HEK293 (cell line): ENCODE measurements around the gene BRD2.
A peak's percentile ranks its signal among the peaks of the same experiment; 100 is the strongest.

Experiments used
- CTCF ChIA-PET: fragments of 350-600 bp; formaldehyde crosslinking; extraction: SDS; loops from one replicate; lab custom pipeline; 2021; ENCODE audit warnings: antibody characterized with exemption; lab: Yijun Ruan, JAX
- POLR2A ChIA-PET: fragments of 300-600 bp; formaldehyde crosslinking; extraction: SDS; loops from one replicate; lab custom pipeline; 2020; ENCODE audit warnings: antibody characterized with exemption, inconsistent platforms; lab: Yijun Ruan, JAX
- H3K27ac ChIP-seq: fragments of 200-500 bp; sonication (Bioruptor generic); 2 replicates; pipeline ENCODE4 v1.5.1; 2014; ENCODE audit warnings: low read depth, low read length, control low read depth, inconsistent platforms; ENCODE audit errors: extremely low read depth
- H3K36me3 ChIP-seq, 2 experiments: fragments of 200-500 bp in 1 of 2; sonication (Bioruptor generic) in 1 of 2; 1 replicate in 1 of 2; 2 replicates in 1 of 2; pipeline ENCODE4 v1.5.1; 2014 to 2017; ENCODE audit warnings: inconsistent platforms in 2 of 2, low read length in 2 of 2; ENCODE audit not compliant: control insufficient read depth in 2 of 2, insufficient read depth in 1 of 2
- H3K4me1 ChIP-seq: fragments of 200-500 bp; sonication (Bioruptor generic); 2 replicates; pipeline ENCODE4 v1.5.1; 2014; ENCODE audit warnings: mild to moderate bottlenecking, low read length, inconsistent platforms; ENCODE audit not compliant: control insufficient read depth, insufficient read depth
- H3K4me3 ChIP-seq: 2 replicates; pipeline ENCODE4 v1.5.1; 2011; ENCODE audit warnings: low read depth, mild to moderate bottlenecking, control low read depth, low read length, moderate library complexity
- H3K9me3 ChIP-seq: fragments of 200-500 bp; sonication (Bioruptor generic); 2 replicates; pipeline ENCODE4 v1.5.1; 2014; ENCODE audit warnings: low read depth, low read length, inconsistent platforms; ENCODE audit not compliant: control insufficient read depth, insufficient read depth
- AEBP2 ChIP-seq: fragments of 450-650 bp; formaldehyde crosslinking; IDR thresholded peaks from 2 replicates; pipeline ENCODE4 v1.5.1; 2016; ENCODE audit warnings: missing biosample characterization, missing genetic modification characterization, borderline replicate concordance
- FEZF1 ChIP-seq: fragments of 450-650 bp; formaldehyde crosslinking; IDR thresholded peaks from 2 replicates; pipeline ENCODE4 v1.5.1; 2016; ENCODE audit warnings: missing biosample characterization, missing genetic modification characterization
- HIC1 ChIP-seq: fragments of 450-650 bp; formaldehyde crosslinking; IDR thresholded peaks from 2 replicates; pipeline ENCODE4 v1.5.1; 2016; ENCODE audit warnings: missing biosample characterization, missing genetic modification characterization
- OVOL3 ChIP-seq: fragments of 450-650 bp; formaldehyde crosslinking; IDR thresholded peaks from 2 replicates; pipeline ENCODE4 v1.5.1; 2016; ENCODE audit warnings: missing biosample characterization, missing genetic modification characterization
- PRDM1 ChIP-seq: fragments of 450-650 bp; formaldehyde crosslinking; IDR thresholded peaks from 2 replicates; pipeline ENCODE4; 2016; ENCODE audit warnings: missing biosample characterization, missing genetic modification characterization
- RBAK ChIP-seq: fragments of 450-650 bp; formaldehyde crosslinking; IDR thresholded peaks from 2 replicates; pipeline ENCODE4 v1.5.1; 2016; ENCODE audit warnings: missing biosample characterization, missing genetic modification characterization
- SCRT2 ChIP-seq: fragments of 450-650 bp; formaldehyde crosslinking; IDR thresholded peaks from 2 replicates; pipeline ENCODE4 v1.5.1; 2016; ENCODE audit warnings: missing biosample characterization, missing genetic modification characterization
- SP3 ChIP-seq: fragments of 450-650 bp; formaldehyde crosslinking; IDR thresholded peaks from 2 replicates; pipeline ENCODE4 v1.5.1; 2016; ENCODE audit warnings: missing biosample characterization, missing genetic modification characterization
- ZFHX2 ChIP-seq: fragments of 450-650 bp; formaldehyde crosslinking; conservative IDR thresholded peaks from 2 replicates; pipeline ENCODE4 v1.5.1; 2016; ENCODE audit warnings: missing biosample characterization, missing genetic modification characterization
- ZNF114 ChIP-seq: fragments of 450-650 bp; formaldehyde crosslinking; IDR thresholded peaks from 2 replicates; pipeline ENCODE4 v1.5.0; 2017; ENCODE audit warnings: missing biosample characterization, missing genetic modification characterization
- ZNF146 ChIP-seq: fragments of 450-650 bp; formaldehyde crosslinking; IDR thresholded peaks from 2 replicates; pipeline ENCODE4 v1.5.1; 2016; ENCODE audit warnings: missing biosample characterization, missing genetic modification characterization
- ZNF157 ChIP-seq: fragments of 450-650 bp; formaldehyde crosslinking; IDR thresholded peaks from 2 replicates; pipeline ENCODE4 v1.5.1; 2016; ENCODE audit warnings: missing biosample characterization, missing genetic modification characterization
- ZNF175 ChIP-seq: fragments of 450-650 bp; formaldehyde crosslinking; IDR thresholded peaks from 2 replicates; pipeline ENCODE4 v1.5.1; 2016; ENCODE audit warnings: missing biosample characterization, missing genetic modification characterization
- ZNF211 ChIP-seq: fragments of 450-650 bp; formaldehyde crosslinking; IDR thresholded peaks from 2 replicates; pipeline ENCODE4 v1.5.1; 2016; ENCODE audit warnings: low read depth, missing biosample characterization, missing genetic modification characterization
- ZNF292 ChIP-seq: fragments of 450-650 bp; formaldehyde crosslinking; IDR thresholded peaks from 2 replicates; pipeline ENCODE4 v1.5.1; 2016; ENCODE audit warnings: low read depth, missing biosample characterization, missing genetic modification characterization, borderline replicate concordance
- ZNF335 ChIP-seq: fragments of 450-650 bp; formaldehyde crosslinking; conservative IDR thresholded peaks from 2 replicates; pipeline ENCODE4 v1.5.1; 2016; ENCODE audit warnings: missing biosample characterization, missing genetic modification characterization
- ZNF423 ChIP-seq: fragments of 450-650 bp; formaldehyde crosslinking; IDR thresholded peaks from 2 replicates; pipeline ENCODE4 v1.5.1; 2016; ENCODE audit warnings: missing biosample characterization, missing genetic modification characterization
- ZNF473 ChIP-seq: fragments of 450-650 bp; formaldehyde crosslinking; IDR thresholded peaks from 2 replicates; pipeline ENCODE4 v1.5.1; 2017; ENCODE audit warnings: missing biosample characterization, missing genetic modification characterization
- ZNF555 ChIP-seq: fragments of 450-650 bp; formaldehyde crosslinking; conservative IDR thresholded peaks from 2 replicates; pipeline ENCODE4 v1.5.1; 2017; ENCODE audit warnings: missing biosample characterization, mild to moderate bottlenecking, missing genetic modification characterization, inconsistent platforms
- ZNF701 ChIP-seq: fragments of 450-650 bp; formaldehyde crosslinking; IDR thresholded peaks from 2 replicates; pipeline ENCODE4 v1.5.1; 2016; ENCODE audit warnings: missing biosample characterization, missing genetic modification characterization
- ZNF707 ChIP-seq: fragments of 450-650 bp; formaldehyde crosslinking; IDR thresholded peaks from 2 replicates; pipeline ENCODE4 v1.5.1; 2016; ENCODE audit warnings: missing biosample characterization, missing genetic modification characterization
- ZNF791 ChIP-seq: fragments of 450-650 bp; formaldehyde crosslinking; IDR thresholded peaks from 2 replicates; pipeline ENCODE4 v1.5.1; 2016; ENCODE audit warnings: missing biosample characterization, missing genetic modification characterization
- TF ChIP-seq, protein P1 (sequence below): fragments of 450-650 bp; formaldehyde crosslinking; IDR thresholded peaks from 2 replicates; pipeline ENCODE4 v1.5.1; 2016; ENCODE audit warnings: missing biosample characterization, missing genetic modification characterization

Gene BRD2

DNA sequence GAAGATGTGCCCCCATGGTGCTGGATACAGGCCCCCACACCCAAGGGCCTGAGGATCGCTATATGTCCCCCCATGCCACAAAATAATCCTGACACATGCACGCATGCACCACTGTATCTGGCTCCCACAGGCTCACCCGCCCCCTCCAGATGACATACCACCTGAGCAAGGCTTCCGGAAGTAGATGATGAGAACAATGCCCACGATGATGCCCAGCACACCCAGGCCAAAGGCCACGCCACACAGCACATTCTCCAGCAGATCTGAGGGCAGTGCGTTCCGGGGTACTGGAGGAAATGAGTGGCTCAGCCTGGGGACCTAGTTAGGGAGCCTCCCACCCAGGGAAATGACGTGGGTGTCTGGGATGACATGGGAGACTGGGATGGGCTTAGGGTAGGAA is 19.3 kb upstream of the BRD2 start:
- no peaks in the 10 kb centered on the region for H3K9me3 ChIP-seq
- no peaks in the 10 kb centered on the region for H3K4me1 ChIP-seq
- TF ChIP-seq ZNF473 (tag by site-specific recombination): no peak
- TF ChIP-seq, protein P1, sequence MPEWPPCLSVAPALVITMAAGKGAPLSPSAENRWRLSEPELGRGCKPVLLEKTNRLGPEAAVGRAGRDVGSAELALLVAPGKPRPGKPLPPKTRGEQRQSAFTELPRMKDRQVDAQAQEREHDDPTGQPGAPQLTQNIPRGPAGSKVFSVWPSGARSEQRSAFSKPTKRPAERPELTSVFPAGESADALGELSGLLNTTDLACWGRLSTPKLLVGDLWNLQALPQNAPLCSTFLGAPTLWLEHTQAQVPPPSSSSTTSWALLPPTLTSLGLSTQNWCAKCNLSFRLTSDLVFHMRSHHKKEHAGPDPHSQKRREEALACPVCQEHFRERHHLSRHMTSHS (tag by site-specific recombination): no peak
- TF ChIP-seq ZNF114 (tag by site-specific recombination): no peak
- no peak for TF ChIP-seq ZNF791 (tag by site-specific recombination)
- TF ChIP-seq ZFHX2 (tag by site-specific recombination): 0 out of 2 replicates have a peak, but pooled peaks have one; percentile 30
- TF ChIP-seq AEBP2 (tag by site-specific recombination): no peak
- TF ChIP-seq ZNF335 (tag by site-specific recombination): no peak
- TF ChIP-seq HIC1 (tag by site-specific recombination): no peak
- no peak overlapping the region for H3K4me3 ChIP-seq
- POLR2A ChIA-PET: interaction anchor here (1.3 kb wide), 1 partner anchor 36 kb away, joined by 3 read pairs; no protein-coding TSS in a partner anchor
- no peaks in the 10 kb centered on the region for H3K36me3 ChIP-seq
- H3K27ac ChIP-seq: no peak overlapping the region
- CTCF ChIA-PET: interaction anchor here (1.2 to 2.6 kb wide), 6 partner anchors 14 to 110 kb away, joined by 5 to 67 read pairs (median 16); partner anchors contain the start of gene TAP2

GRCh38 chr6:32950010-32950409 is 18.4 kb upstream of the BRD2 start:
- H3K4me1 ChIP-seq: no peaks in the 10 kb centered on the region
- POLR2A ChIA-PET: interaction anchor here (10.6 kb wide), 1 partner anchor 21 kb away, joined by 264 read pairs; the partner anchor contains the start of gene BRD2

GRCh38 chr6:32950449-32950848 is 17.9 kb upstream of the BRD2 start:
- no peaks in the 10 kb centered on the region for H3K4me1 ChIP-seq
- CTCF ChIA-PET: interaction anchor here (0.7 to 10.6 kb wide), 11 partner anchors 15 to 83 kb away, joined by 3 to 344 read pairs (median 4); partner anchors contain the start of gene BRD2
- H3K9me3 ChIP-seq: no peaks in the 10 kb centered on the region
- H3K36me3 ChIP-seq: no peaks in the 10 kb centered on the region
- POLR2A ChIA-PET: interaction anchor here (10.6 kb wide), 1 partner anchor 21 kb away, joined by 264 read pairs; the partner anchor contains the start of gene BRD2
- no peak overlapping the region for H3K27ac ChIP-seq
- TF ChIP-seq PRDM1 (tag by site-specific recombination) (no peak), ZNF157 (tag by site-specific recombination) (no peak), ZNF146 (tag by site-specific recombination) (no peak), FEZF1 (tag by site-specific recombination) (no peak), ZNF114 (tag by site-specific recombination) (no peak), OVOL3 (tag by site-specific recombination) (no peak), ZNF175 (tag by site-specific recombination) (no peak), ZNF707 (tag by site-specific recombination) (no peak), ZNF211 (no peak), ZNF555 (tag by site-specific recombination) (no peak), ZNF292 (no peak)
- no peak overlapping the region for H3K4me3 ChIP-seq

More at GRCh38 chr6:32950010-32950409, 18.4 kb upstream of the BRD2 start:
- H3K4me3 ChIP-seq: no peak overlapping the region
- no peaks in the 10 kb centered on the region for H3K9me3 ChIP-seq
- CTCF ChIA-PET: interaction anchor here (0.5 to 10.6 kb wide), 10 partner anchors 15 to 95 kb away, joined by 3 to 344 read pairs (median 5); partner anchors contain the start of gene BRD2
- TF ChIP-seq ZNF423 (tag by site-specific recombination) (no peak), SCRT2 (tag by site-specific recombination) (peak; percentile 83), ZNF701 (tag by site-specific recombination) (no peak), SP3 (tag by site-specific recombination) (no peak), RBAK (tag by site-specific recombination) (no peak)
- H3K36me3 ChIP-seq: no peaks in the 10 kb centered on the region
- H3K27ac ChIP-seq: no peak overlapping the region
